ENCODE measurements around the gene LAMA5. TPM values are rescaled to one million over a fixed set of nuclear protein-coding genes. Genes with fewer than 3 reads are reported as not detected.

The LAMA5 gene
- total RNA-seq, 1 donor: 1.6 TPM

DNA sequence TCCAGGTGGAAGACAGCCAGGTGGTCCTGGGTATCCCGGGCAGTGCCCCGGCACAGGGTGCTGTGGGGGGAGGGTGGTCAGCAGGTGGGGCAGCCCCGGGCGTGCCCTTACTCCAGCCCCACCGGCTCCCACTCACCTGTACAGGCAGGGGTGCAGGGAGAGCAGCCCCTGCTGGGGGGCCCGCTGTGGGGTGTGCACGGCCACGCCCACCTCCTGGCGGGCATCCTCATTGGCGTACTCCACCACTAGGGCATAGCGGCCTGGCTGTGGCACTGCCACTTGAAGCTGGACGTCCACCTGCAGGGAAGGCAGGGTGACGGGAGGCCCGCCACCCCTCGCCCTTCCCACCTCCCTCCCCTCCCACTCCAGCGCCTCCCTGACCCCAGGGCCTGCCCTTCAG lies 34.7 kb downstream of the LAMA5 start:
- DNase-seq (ENCODE audit: low read depth in 2 of 3, low spot score in 2 of 3): no peak

DNA sequence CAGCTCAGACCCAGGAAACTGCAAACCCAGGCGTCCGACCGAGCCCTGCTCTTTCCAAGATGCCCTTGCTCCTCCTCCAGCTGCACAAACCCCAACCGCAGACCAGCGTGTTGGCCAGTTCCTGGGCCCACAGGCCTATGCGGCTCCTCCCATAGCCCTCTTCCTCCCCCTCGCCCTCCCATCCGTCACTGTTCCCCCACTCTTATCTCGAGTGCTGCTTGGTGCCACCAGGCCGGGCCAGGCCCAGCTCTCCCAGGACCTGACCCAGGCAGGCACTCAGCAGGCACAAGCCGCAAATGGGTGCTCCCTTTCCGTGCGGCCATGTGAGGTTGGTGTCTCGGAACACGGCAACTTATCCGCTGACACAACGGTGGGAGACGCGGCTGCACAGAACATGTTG lies 35.8 kb downstream of the LAMA5 start:
- DNase-seq (ENCODE audit: low read depth in 2 of 3, low spot score in 2 of 3): no peak

DNA sequence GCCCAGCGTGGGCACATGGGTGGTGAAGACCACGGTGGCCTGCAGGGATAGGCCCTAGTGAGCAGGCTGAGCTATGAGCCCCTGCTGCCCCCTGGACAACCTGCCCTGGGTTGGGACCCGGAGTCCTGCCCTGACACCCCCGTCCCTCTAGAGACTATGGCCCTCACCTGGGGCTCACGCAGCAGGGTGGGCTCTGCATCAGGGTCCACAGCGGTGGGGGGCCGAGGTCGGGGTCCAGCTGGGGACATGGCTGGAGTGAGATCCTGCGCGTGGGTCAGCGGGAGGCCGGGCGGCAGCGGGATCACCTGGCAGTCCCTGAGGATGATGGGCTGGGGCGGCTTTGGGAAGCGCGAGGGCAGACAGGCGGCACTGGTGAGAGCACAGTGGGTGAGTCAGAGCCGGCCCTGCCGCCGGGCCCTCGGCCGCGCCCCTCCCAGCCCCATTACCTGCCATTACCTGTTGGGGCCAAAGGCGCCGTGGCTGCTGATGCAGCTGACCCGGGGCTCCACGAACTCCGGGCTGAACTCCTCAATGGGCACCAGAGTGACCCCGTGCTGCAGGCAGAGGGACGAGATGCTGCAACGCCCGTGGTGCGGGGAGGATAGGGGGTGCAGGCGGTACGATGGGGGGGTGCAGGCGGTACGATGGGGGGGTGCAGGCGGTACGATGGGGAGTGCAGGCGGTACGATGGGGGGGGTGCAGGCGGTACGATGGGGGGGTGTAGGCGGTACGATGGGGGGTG lies 36.4 kb downstream of the LAMA5 start:
- DNase-seq (ENCODE audit: low read depth in 2 of 3, low spot score in 2 of 3): no peak

DNA sequence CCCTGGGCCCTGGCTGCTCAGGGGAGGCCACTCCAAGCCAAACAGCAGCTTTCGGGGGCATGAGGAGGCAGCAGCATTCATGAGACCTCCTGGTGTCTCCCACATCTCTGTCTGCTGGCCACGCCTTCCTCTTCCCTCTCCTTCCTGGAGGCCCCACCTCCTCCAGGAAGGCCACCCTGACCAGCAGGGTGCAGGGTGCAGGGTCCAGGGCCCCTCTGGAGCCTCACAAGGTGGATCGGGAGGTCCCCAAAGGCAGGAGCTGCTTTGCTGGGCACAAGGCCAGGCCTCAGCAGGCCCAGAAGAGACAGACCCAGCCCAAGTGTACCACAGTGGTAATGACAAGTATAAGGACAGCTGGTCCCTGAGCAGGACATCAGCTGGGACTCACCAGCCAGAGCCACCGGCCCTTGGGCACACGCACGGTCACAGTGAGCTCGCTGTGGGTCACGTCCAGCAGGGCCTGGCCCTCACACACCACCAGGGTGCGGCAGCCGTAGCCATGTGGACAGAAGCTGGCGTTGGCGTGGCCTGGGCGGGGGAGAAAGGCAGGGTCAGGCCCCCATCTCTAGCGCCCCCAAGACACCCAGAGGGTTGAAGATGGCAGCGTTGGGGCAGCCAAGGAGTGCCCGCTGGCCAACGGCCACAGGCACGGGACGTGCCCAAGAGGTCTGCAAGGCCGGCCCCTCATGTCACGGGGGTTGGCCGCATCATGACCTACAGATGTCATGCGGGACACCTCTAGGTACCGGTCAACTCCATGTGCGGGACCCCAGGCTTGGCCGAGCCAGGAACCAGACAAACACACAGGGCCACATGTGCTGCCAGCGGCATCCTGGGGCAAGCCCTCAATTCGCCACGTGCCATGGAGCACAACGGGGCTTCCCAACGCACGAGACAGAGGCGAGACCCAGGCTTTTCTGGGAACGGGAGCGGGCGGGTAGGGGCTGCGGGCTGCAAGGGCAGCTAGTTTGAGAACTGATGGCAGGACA lies 37.4 kb downstream of the LAMA5 start:
- no peak for DNase-seq (ENCODE audit: low read depth in 2 of 3, low spot score in 2 of 3)

DNA sequence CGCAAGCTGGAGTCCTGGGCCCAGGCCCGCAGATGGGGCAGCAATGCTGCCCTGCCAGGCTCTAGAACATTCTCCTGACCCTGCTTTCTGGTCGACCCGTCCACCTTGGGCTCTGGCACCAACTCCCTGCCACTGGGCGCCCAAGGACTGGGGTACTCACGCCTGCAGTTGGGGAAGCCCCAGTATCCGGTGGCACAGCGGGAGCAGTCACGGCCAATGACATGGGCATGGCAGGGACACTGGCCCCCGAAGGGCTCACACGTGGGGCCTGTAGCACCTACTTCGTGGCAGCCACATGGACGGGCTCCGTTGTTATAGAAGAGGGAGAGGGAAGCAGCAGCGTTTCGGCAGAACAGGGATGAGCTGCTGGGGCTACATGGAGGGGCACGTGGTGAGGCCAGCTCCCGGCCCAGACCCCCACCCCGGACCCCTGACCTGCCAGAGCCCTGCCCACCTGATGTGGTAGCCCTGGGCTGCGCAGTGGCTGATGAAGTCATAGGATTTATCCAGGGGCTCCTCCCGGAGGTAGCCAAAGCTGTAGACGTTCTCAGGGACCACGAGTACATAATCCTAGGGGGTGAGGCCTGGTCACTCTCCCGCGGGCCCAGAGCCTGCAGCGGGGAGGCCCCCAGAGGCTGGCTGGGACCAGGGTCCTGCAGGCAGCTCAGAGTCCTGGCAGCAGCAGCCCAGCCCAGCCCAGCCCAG lies 38.3 kb downstream of the LAMA5 start:
- no peak for DNase-seq (ENCODE audit: low read depth in 2 of 3, low spot score in 2 of 3)

DNA sequence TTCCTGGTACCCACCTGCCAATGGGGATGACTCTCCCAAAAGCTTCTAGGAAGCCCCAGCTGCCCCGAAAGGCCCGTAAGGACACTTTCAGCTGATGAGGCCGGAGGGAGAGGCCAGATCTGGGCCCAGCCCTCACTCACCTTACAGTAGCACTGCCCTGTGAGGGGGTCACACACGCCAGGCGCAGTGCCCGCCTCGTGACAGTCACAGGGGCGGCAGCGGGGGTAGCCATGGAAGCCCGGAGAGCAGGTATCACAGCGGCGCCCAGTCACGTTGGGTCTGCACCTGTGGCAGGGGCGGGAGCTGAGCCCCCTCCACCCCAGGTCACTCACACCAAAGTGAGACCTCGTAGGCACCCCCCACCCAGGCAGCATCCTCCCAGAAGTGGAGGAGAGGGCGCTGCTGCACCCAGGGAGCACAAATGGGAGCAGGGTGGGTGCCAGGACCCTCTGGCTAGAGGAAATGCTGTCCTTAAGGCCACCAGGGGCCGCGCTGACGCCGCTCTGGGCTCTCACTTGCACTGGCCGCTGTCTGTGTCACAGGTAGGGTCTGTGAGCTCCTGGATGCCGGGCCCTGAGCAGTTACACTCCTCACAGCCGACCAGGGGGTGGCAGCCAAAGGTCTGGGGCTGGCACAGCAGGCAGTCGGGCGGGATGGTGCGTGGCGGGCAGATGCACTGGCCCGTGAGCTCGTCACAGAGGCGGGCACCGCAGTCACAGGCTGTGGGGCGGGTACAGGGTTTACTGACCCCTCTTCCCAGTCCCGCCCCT lies 39.2 kb downstream of the LAMA5 start:
- DNase-seq (ENCODE audit: low read depth in 2 of 3, low spot score in 2 of 3): no peak

DNA sequence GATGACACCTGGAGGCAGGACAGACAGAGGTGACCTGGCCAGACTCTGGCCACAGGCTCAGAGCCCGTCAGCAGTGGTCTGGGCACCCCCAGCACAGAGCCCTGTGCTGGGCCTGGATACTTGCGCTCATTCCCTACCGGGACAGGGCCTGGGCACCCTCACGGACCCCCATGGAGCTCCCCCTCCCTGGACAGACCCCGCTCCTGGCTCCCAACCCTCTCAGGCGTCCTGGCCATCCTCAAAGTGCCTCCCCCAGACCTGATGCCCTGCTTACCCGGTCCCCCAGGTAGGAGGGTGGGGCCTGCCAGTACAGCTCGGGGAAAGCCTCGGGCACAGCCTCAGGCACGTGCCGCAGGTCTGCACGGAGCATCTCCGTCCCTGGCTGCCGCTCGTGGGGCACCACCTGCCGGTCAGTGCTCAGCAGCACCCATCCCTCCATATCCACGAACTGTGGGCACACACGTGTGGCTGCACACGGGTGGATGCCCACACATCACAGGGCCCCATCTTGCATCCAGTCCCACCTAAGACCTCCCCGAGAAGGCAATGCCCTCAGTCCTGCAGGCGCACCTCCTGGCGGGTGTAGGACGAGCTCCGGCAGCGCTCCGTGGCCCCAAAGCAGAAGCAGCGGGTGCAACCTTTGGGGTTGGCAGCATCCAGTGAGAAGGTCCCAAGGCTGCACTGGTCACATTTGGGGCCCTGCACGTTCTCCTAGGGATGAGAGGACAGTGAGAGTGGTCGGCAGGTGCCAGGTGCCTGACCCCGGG lies 40.0 kb downstream of the LAMA5 start:
- no peak for DNase-seq (ENCODE audit: low read depth in 2 of 3, low spot score in 2 of 3)

DNA sequence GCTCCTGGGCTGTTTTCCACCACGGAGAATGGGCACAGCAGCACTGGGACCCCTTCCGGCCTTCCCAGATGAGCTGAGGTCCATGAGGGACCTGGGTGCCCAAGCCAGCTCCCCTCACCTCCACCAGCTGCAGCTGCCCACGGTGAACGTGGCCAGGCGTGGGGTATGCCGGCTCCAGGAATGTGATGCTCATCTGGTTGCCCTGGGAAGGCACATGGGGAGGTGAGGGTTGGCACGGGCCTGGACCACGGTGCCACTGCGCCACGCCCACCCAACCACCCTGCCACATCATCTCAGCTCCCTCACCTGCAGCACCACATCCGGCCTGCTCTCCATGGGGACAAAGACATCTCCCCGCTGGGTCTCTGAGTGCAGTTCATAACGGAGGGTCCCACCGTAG lies 40.6 kb downstream of the LAMA5 start:
- DNase-seq (ENCODE audit: low read depth in 2 of 3, low spot score in 2 of 3): no peak

DNA sequence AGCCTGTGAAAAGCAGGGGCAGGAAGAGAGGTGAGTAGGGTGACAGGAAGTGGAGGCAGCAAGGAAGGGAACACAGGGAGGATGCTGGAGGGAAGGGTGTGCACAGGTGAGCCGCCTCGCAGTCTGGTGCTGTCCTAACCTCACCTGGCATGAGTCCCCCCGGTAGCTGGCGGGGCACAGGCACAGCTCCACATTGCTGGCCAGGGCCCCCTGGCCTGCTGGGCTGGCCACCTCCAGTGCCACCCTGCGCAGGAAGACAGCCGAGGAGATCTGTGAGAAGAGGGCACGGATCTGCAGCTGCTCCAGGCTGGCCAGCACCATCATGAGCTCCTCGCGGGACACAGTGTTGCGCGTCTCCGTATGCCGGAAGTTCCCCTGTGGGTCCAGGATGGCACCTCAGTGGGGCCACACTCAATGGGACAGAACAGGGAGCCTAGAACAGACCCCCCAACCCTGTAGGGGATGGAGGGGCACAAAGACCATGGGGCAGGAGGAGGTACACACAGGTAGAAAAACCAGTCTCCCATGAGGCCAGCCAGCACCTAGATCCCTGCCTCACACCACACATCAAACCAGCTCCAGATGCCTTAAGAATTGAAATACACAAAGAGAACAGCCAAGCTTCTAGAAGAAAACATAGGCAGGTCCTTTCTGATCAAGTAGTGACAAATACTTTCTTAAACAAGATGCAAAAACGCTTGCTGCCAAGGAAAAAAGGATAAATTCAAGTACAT lies 41.8 kb downstream of the LAMA5 start:
- DNase-seq (ENCODE audit: low read depth in 2 of 3, low spot score in 2 of 3): no peak

DNA sequence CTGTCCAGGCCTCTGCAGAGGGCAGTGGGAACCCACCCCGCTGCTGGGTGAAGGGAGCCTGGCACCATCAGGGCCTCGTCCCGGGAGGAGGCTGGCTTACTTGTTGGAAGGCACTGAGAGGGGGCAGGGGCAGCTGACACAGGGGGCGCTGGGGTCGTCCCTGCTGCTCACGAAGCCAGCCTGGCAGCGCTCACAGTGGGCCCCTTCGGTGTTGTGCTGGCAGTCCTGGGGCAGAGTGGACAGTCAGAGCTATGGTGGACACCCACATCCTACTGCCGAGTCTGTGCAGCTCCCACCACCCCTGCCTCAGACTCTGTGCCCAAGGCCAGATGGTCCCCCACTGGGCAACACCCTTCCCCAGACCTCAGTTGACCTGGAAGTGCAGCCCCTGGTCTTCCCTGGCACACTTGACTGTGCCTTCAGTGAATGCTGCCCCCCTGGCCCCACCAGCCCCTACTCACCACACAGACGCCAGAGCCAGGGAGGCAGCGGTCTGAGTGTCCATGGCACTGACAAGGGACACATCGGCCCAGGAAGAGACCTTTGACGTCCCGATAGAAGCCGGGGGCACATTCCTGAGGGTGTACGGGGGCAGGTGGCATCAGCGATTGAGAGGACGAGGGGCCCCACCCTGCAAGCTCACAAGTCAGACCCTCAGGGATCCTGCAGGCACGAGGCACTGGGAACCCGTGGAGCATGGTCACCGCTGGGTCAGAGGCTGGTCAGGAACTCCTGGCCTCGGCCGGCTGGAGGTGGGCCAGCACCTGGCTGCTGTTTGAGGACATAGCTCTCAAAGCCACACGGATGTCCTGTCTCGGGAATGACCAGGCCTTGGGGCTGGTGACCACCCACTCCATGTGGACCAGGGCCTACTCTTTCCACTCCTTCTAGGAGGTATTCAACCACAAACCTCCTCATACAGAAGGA lies 42.9 kb downstream of the LAMA5 start:
- DNase-seq (ENCODE audit: low read depth in 2 of 3, low spot score in 2 of 3): no peak

DNA sequence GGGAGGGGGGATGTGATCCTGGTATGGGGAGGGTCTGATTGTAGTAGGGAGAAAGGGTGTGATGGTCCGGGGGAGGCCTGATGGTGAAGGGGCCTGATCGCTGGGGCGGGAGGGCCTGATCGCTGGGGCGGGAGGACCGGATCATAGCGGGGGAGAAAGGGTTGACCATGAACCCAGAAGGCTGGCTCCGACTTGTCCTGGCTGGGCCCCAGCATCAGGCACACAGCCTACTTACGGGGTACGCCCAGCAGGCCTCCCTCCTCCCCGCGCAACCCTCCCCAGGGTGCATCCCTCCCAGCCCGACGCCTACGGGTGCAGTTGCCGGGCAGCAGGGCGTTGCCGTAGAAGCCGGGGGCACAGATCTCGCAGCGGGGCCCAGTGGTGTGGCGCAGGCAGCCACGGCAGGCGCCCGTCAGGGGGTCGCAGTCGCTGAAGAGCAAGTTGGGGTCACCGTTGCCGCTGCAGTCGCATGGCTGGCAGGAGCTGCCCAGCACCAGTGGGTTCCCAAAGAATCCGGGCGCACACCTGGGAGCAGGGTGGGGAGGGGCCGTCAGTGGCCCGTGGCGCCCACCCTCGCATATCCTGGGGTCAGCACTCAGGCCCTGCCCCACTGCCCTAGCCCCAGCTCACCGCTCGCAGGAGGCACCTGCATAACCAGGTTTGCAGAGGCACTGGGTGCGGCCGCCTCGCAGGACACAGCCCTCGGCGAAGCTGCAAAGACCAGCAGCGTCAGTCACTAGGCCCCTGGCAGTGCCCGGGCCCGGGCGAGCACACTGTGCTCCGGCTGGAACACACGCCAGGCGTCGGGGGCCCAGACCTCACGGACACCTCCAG lies 43.7 kb downstream of the LAMA5 start:
- no peak for DNase-seq (ENCODE audit: low read depth in 2 of 3, low spot score in 2 of 3)

DNA sequence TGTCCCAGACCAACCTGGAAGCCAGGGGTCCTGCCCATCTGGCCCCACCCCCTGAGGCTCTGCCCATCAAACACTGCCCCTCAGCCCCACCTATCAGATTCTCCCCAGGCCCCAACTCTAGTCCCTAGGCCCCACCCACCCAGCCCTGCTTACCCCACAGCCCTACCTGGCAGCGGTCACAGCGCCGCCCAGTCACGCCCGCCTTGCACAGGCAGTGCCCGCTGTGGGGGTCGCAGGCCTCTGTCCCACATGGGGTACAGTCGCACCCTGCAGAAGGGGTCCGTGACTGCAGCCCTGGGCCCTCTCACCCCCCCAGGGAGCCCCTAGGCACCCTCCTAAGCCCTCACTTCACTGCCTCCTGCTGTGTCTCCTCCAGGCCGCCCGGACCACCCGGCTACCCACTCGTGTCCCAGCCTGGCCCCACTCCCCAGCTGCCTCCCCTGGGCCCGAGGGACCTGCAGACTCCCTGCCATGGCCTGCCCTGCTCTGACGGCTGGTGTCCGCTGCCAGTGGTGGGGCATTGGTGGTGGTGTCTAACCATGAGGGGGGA lies 44.5 kb downstream of the LAMA5 start:
- no peak for DNase-seq (ENCODE audit: low read depth in 2 of 3, low spot score in 2 of 3)

DNA sequence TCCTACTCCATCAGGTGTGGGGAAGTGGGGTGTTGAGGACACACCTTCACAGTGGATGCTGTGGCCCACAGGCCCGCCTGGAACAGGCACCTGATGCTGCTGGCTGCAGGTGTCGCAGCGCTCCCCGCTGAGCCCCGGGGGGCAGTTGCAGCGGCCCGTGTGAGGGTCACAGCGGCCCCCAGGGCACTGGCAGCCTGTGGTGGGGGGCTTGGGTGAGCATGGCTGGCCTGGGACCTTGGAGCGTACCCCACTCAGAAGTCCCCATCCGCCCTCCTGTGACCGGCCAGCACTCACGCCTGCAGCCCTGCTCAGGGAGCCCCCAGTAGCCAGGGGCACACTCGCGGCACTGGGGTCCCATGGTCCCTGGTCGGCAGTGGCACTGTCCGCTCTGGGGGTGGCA lies 45.1 kb downstream of the LAMA5 start:
- DNase-seq (ENCODE audit: low read depth in 2 of 3, low spot score in 2 of 3): no peak

DNA sequence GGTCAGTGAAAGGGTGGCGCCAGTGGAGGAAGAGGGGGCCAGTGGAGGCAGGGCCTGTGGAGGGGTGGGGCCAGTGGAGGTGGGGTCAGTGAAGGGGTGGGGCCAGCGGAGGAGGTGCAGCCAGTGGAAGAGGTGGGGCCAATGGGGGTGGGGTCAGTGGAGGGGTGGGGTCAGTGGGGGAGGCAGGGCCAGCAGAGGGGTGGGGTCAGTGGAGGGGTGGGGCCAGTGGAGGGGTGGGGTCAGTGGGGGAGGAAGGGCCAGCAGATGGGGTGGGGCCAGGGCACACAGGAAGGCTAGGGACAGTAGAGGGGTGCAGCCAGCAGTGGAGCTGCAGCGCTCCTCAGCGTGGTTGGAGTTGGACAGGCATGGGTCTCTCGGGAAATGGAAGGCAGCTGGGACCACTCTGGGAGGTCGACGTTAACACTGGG lies 45.6 kb downstream of the LAMA5 start:
- DNase-seq (ENCODE audit: low read depth in 2 of 3, low spot score in 2 of 3): peak in 1 of 3 donors; percentile 18

DNA sequence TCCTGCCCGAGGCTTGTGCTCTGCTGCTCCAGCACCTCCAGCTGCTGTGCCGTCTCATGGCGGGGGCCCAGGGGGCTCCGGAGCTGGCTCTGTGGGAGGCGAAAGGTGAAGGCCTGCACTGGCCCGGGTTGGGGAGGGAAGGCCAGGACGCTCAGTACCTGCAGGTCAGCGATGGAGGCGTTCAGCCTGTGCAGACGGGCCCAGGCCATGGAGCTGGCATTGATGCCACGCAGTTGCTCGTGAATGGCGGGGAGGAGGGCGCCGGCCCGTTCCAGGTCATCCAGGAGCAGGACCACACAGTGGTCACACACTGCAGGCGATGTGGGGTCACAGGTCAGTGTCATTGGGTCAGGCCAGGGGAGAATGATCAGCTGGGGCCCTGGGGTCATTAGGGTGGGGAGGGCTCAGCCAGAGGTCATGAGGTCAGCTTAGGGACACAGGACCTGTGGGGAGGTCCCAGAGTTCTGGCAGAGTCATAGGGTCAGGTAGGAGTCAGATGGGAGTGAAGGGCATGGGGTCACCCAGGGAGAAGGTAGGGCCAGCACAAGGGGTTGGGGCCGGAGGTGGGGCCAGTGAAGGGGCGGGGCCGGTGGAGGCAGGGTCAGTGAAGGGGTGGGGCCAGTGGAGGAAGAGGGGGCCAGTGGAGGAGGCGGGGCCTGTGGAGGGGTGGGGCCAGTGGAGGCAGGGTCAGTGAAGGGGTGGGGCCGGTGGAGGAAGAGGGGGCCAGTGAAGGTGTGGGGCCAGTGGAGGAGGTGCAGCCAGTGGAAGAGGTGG lies 46.3 kb downstream of the LAMA5 start:
- no peak for DNase-seq (ENCODE audit: low read depth in 2 of 3, low spot score in 2 of 3)

DNA sequence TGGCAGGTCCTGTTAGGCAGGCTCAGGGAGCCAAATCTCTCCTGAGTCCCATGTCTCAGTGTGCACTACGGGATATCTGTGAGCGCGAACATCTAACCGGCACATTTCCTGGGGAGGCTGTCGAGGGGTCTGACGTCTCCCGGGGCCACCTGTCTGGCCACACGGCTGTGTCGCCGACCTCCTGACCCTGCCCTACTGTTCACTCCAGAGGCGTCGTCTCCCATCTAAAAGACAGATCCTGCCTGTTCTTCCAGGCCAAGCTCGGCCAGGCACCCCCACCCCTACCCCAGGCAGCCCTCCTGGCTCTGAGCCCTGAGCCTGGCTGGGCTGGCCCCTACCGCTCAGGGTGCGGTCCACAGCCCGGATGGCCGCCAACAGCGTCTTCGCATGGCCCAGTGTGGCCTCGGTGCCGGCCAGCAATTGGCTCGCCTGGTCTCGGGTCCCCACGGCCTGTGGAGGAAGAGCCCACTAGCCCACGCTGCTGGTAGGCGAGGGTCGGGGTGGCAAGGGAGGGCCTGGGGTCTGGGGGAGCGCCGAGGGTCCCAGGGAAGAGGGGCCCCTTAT lies 47.7 kb downstream of the LAMA5 start:
- DNase-seq (ENCODE audit: low read depth in 2 of 3, low spot score in 2 of 3): no peak

Data from hematopoietic multipotent progenitor cell (in vitro differentiated cells).